ENCODE data around the gene EEF1A2.
A peak's percentile ranks its signal among the peaks of the same experiment; 100 is the strongest.

The EEF1A2 gene

DNA sequence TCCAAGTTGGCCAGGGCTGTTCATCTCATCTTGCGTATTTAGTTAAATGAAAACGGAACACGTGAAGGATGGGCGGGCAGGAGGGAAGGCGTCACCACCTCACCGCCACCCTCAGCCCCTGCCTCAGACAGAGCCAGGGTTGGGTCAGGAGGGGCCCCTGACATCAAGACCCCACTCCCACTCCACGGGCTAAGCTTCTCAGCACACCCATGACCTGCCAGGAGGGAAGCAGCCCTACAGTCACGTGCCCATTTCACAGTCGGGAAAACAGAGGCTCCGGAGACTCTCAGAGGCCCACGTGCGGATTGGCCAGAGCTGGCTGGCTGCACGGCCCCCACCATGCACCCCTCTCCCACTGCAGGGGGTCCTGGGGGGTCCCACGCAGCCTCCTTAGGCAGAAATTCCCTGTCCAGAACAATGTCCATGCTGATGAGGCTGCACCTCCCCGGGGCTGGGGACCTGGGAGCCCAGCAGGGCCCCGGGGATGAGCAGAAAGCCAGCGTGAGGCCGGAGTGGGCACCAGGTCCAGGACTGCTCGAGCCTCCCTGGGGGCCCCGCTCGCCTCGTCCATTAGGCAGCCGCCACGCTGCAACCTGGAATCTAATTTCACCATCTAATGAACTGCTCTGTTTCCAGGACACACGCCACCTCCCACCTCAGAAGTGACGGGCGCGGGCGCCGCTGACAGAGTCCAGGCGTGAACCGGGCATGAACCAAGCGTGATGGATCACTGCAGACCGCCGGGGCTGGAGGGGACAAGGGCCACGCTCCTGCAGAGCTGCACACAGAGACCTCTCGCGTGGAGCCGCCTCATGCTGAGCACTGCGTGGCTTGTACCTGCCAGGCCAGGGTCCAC is 42.2 kb downstream of the EEF1A2 start:
- Mint-ChIP-seq H3K27me3 (ENCODE audit: low read depth) (peaks cover 34% of the 10 kb centered on the region), H3K4me1 (peaks cover 7% of the 10 kb centered on the region), H3K9me3 (no peaks in the 10 kb centered on the region), H3K36me3 (ENCODE audit: low read depth) (no peaks in the 10 kb centered on the region), H3K27ac (no peak overlapping the region), H3K4me3 (no peak overlapping the region)
- TF ChIP-seq, protein P1, sequence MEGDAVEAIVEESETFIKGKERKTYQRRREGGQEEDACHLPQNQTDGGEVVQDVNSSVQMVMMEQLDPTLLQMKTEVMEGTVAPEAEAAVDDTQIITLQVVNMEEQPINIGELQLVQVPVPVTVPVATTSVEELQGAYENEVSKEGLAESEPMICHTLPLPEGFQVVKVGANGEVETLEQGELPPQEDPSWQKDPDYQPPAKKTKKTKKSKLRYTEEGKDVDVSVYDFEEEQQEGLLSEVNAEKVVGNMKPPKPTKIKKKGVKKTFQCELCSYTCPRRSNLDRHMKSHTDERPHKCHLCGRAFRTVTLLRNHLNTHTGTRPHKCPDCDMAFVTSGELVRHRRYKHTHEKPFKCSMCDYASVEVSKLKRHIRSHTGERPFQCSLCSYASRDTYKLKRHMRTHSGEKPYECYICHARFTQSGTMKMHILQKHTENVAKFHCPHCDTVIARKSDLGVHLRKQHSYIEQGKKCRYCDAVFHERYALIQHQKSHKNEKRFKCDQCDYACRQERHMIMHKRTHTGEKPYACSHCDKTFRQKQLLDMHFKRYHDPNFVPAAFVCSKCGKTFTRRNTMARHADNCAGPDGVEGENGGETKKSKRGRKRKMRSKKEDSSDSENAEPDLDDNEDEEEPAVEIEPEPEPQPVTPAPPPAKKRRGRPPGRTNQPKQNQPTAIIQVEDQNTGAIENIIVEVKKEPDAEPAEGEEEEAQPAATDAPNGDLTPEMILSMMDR (IDR thresholded peaks at IDR 0.05; ENCODE audit: unreplicated experiment in 3 of 3), result no peak

GRCh38 chr20:63455568-63455859 is 43.4 kb downstream of the EEF1A2 start:
- Mint-ChIP-seq H3K27ac (no peak overlapping the region), H3K9me3 (no peaks in the 10 kb centered on the region), H3K27me3 (ENCODE audit: low read depth) (peaks cover 23% of the 10 kb centered on the region), H3K4me3 (no peak overlapping the region), H3K36me3 (ENCODE audit: low read depth) (no peaks in the 10 kb centered on the region), H3K4me1 (peaks cover 7% of the 10 kb centered on the region)
- TF ChIP-seq, protein P1 (IDR thresholded peaks at IDR 0.05; ENCODE audit: unreplicated experiment in 3 of 3), result no peak

DNA sequence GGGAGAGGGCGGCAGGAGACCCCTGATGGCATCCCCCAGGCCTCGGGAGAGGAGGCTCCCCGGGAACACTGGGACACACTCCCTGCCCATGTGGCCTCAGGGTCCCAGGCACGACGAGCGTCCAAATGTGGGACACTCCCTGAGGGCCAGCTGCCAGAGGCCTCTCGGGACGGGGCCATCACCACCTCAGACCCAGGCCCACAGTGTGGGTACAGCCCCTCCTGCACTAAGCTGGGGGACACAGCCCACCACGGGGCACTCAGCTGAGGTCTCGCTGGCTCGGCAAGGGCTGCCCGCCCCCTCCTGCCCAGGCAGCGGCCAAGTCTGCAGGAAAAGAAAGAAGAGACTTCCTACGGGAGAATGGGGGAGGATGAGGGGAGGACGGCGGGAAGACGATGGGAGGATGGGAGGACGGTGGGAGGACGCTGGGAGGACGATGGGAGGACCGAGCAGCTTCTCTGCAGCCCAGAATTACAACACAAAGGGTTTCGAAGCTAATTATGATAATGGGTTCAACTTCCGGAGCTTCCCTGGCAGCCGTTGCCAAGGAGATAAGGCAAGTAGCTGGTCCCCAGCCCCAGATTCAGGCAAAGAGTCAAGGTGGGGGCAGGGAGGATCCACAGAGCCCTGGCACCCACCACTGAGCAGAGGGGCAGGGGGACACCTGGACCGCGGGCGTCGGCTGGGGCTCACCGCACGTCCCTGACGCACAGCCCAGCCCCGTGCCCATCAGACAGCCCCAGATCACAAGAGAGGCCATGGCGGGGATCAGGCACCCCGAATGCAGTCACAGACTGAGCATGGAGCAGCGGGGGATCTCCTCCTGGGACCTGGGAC is 43.9 kb downstream of the EEF1A2 start:
- Mint-ChIP-seq H3K36me3 (ENCODE audit: low read depth) (no peaks in the 10 kb centered on the region), H3K4me3 (peak overlapping the region in 1 of 3 experiments; percentile 23), H3K27me3 (ENCODE audit: low read depth) (peaks cover 21% of the 10 kb centered on the region), H3K9me3 (no peaks in the 10 kb centered on the region), H3K27ac (no peak overlapping the region), H3K4me1 (peaks cover 7% of the 10 kb centered on the region)
- TF ChIP-seq, protein P1 (IDR thresholded peaks at IDR 0.05; ENCODE audit: unreplicated experiment in 3 of 3), result no peak

GRCh38 chr20:63452821-63453523 is 45.9 kb downstream of the EEF1A2 start:
- H3K27me3 Mint-ChIP-seq (ENCODE audit: low read depth), result peaks cover 21% of the 10 kb centered on the region
- TF ChIP-seq, protein P1 (IDR thresholded peaks at IDR 0.05; ENCODE audit: unreplicated experiment in 3 of 3), result no peak
- no peaks in the 10 kb centered on the region for H3K36me3 Mint-ChIP-seq (ENCODE audit: low read depth)
- H3K9me3 Mint-ChIP-seq, result no peaks in the 10 kb centered on the region
- H3K27ac Mint-ChIP-seq, result no peak overlapping the region
- H3K4me1 Mint-ChIP-seq, result peaks cover 8% of the 10 kb centered on the region
- no peak overlapping the region for H3K4me3 Mint-ChIP-seq

GRCh38 chr20:63452341-63452740 is 46.5 kb downstream of the EEF1A2 start:
- H3K36me3 Mint-ChIP-seq (ENCODE audit: low read depth), result no peaks in the 10 kb centered on the region
- peak overlapping the region in 1 of 3 experiments; percentile 24 for H3K27ac Mint-ChIP-seq
- TF ChIP-seq, protein P1 (IDR thresholded peaks at IDR 0.05; ENCODE audit: unreplicated experiment in 3 of 3), result no peak
- peaks cover 14% of the 10 kb centered on the region for H3K4me1 Mint-ChIP-seq
- no peak overlapping the region for H3K4me3 Mint-ChIP-seq
- H3K9me3 Mint-ChIP-seq, result no peaks in the 10 kb centered on the region
- peaks cover 26% of the 10 kb centered on the region for H3K27me3 Mint-ChIP-seq (ENCODE audit: low read depth)
